Epidermal melanocyte (primary cell): ENCODE results near the gene CRMP1.
A peak's percentile ranks its signal among the peaks of the same experiment; 100 is the strongest.
"Not testable (repeated sequence)": the region's sequence is repeated elsewhere in the genome, so short reads cannot be mapped to it uniquely, and the experiment has no call there.

Experiments used
- DNase-seq: peaks from one replicate; pipeline ENCODE4 v3.0.0; 2011; ENCODE audit warnings: low spot score; ENCODE audit not compliant: insufficient read length

CRMP1 gene

GRCh38 chr4:5823542-5824211 lies 69.2 kb downstream of the CRMP1 start:
- no peak for DNase-seq

- DNase-seq, result no peak
Observed at GRCh38 chr4:5822619-5823018, 70.3 kb downstream of the CRMP1 start.

GRCh38 chr4:5821665-5822358 lies 71.1 kb downstream of the CRMP1 start:
- DNase-seq, result no peak

GRCh38 chr4:5816851-5817375 lies 76.0 kb downstream of the CRMP1 start:
- DNase-seq, result no peak

- DNase-seq, result no peak
Observed at GRCh38 chr4:5816101-5816500, 76.8 kb downstream of the CRMP1 start.

- no peak for DNase-seq
Observed at GRCh38 chr4:5815641-5816040, 77.2 kb downstream of the CRMP1 start.

GRCh38 chr4:5814421-5814820 lies 78.5 kb downstream of the CRMP1 start:
- DNase-seq, result no peak

GRCh38 chr4:5813882-5814255 lies 79.0 kb downstream of the CRMP1 start:
- no peak for DNase-seq

- DNase-seq, result peak; percentile 73
Observed at GRCh38 chr4:5812506-5813229, 80.2 kb downstream of the CRMP1 start.

- DNase-seq, result not testable (repeated sequence)
Observed at GRCh38 chr4:5812057-5812456, 80.8 kb downstream of the CRMP1 start.

- no peak for DNase-seq
Observed at GRCh38 chr4:5810770-5811430, 82.0 kb downstream of the CRMP1 start.

- DNase-seq, result no peak
Observed at GRCh38 chr4:5810151-5810550, 82.7 kb downstream of the CRMP1 start.

GRCh38 chr4:5809216-5809776 lies 83.6 kb downstream of the CRMP1 start:
- no peak for DNase-seq

- no peak for DNase-seq
Observed at GRCh38 chr4:5808081-5808741, 84.7 kb downstream of the CRMP1 start.

GRCh38 chr4:5805270-5805669 lies 87.6 kb downstream of the CRMP1 start:
- no peak for DNase-seq

- DNase-seq, result no peak
Observed at GRCh38 chr4:5804656-5805055, 88.2 kb downstream of the CRMP1 start.

- no peak for DNase-seq
Observed at GRCh38 chr4:5802565-5802964, 90.3 kb downstream of the CRMP1 start.

- DNase-seq, result no peak
Observed at GRCh38 chr4:5801696-5802095, 91.2 kb downstream of the CRMP1 start.

GRCh38 chr4:5800496-5800895 lies 92.4 kb downstream of the CRMP1 start:
- DNase-seq, result no peak

GRCh38 chr4:5799406-5799805 lies 93.5 kb downstream of the CRMP1 start:
- no peak for DNase-seq

GRCh38 chr4:5798946-5799345 lies 93.9 kb downstream of the CRMP1 start:
- no peak for DNase-seq
